ENCODE results near the gene CDKN2B-AS1. TPM values are rescaled to one million over a fixed set of nuclear protein-coding genes. Genes with fewer than 3 reads are reported as not detected.

CDKN2B-AS1 gene
- total RNA-seq, 1 experiment from 2014 or later: not detected

DNA sequence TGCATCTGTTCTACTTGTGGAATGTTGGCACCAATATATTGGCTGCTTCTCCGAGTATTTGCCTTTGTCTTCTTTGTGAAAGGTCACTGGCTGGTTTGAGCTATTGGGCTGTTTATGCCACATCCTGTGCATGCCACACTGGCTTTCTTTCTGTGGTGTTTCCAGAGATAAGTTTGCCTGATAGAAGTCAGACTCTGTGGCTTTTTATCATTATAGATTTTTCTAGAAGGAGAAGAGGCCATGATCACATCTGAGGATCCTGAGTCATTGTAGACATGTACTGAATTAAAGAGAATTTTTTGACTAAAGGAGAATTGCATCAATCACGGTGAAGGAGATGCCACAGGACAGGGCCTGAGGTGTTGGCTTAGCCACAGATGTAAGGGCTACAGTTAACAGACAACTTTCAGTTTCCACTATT is 41.0 kb downstream of the CDKN2B-AS1 start:
- no peak for DNase-seq (ENCODE audit: low read depth)
- in situ Hi-C loops (cut with HindIII; ENCODE audit: low pct_unique_long_range_greater_than_20kb, low sequenced_read_pairs): no loop called here

GRCh38 chr9:22036866-22037626 is 42.5 kb downstream of the CDKN2B-AS1 start:
- DNase-seq (ENCODE audit: low read depth): no peak

GRCh38 chr9:22037954-22038690 is 43.5 kb downstream of the CDKN2B-AS1 start:
- in situ Hi-C loops (cut with HindIII; ENCODE audit: low pct_unique_long_range_greater_than_20kb, low sequenced_read_pairs): no loop called here
- DNase-seq (ENCODE audit: low read depth): no peak

More at GRCh38 chr9:22036866-22037626, 42.5 kb downstream of the CDKN2B-AS1 start:
- in situ Hi-C loops (cut with HindIII; ENCODE audit: low pct_unique_long_range_greater_than_20kb, low sequenced_read_pairs): no loop called here

DNA sequence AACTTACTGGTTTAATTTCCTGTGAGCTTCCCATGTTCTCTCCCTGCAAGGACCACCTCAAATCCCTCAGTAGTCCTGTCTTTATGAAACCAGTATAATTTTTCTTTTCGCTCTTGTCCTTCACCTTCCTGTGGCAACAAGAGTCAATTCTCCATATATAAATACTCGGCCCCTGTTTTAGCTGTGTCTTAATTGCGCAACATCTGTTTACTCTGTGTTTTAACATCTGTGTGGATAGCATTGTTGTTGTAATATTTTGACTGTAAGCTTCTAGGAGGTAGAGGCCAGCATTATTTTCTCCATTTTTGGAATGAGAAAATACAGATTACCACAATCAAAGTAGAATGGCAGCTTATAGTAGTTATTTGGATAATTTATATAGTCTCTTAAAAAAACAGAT is 44.7 kb downstream of the CDKN2B-AS1 start:
- in situ Hi-C loops (cut with HindIII; ENCODE audit: low pct_unique_long_range_greater_than_20kb, low sequenced_read_pairs): no loop called here
- no peak for DNase-seq (ENCODE audit: low read depth)

GRCh38 chr9:22040760-22041159 is 46.2 kb downstream of the CDKN2B-AS1 start:
- DNase-seq (ENCODE audit: low read depth): no peak
- in situ Hi-C loops (cut with HindIII; ENCODE audit: low pct_unique_long_range_greater_than_20kb, low sequenced_read_pairs): no loop called here

DNA sequence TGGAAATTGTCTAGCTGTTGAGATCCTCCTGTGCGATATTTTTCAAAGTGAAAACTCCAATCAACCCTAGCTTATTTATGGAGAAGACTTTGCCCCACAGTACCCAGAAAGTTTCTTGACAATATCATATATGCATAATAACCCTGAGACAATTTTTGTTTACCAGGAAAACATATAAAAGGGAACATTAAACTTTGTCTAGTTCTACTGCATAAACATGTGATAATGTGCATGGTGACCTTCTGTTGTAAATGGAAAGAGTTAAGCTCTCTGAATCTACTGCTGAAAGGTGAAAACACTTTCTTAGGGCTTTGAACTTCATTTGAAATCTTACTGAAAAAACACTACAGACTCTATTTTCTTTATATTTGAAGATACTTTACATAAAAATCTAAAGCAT is 46.8 kb downstream of the CDKN2B-AS1 start:
- in situ Hi-C loops (cut with HindIII; ENCODE audit: low pct_unique_long_range_greater_than_20kb, low sequenced_read_pairs): no loop called here
- no peak for DNase-seq (ENCODE audit: low read depth)

DNA sequence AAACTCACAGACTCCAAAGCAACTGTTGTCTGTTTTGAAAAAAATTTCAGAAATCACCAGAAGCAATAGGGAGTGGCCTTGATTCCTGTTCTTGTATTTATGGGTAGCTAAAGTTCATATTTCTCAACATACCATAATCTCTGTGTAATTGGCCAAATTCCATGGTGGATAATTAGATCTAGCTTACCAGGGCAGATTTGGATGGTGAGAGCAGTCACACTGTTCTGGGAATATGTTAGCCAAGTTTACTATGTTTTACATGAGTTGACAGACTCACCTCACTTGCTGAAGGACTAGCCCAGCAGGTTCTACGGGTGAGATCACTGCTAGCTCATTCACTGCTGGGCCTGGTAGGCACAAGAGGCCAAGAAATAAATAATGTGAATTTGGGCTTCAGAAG is 47.2 kb downstream of the CDKN2B-AS1 start:
- DNase-seq (ENCODE audit: low read depth): no peak
- in situ Hi-C loops (cut with HindIII; ENCODE audit: low pct_unique_long_range_greater_than_20kb, low sequenced_read_pairs): no loop called here

DNA sequence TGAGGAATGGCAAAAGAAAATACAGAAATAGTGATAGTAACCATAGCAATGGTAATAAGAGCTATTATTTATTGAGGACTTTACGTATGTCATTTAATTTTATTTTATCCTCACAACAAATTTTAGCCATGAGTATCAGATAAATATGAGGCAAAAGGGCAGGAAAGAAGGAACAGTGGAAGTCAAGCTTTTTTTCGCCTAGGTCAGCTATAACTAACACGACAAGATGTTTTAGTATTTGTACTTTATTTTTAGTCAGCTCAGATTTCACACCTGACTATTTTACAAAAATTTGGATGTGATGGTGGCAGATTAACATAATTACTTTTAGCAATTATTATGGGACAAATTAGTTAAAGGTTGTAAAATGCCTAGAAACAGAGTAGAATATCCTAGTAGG is 49.3 kb downstream of the CDKN2B-AS1 start:
- in situ Hi-C loops (cut with HindIII; ENCODE audit: low pct_unique_long_range_greater_than_20kb, low sequenced_read_pairs): no loop called here
- DNase-seq (ENCODE audit: low read depth): no peak

- DNase-seq (ENCODE audit: low read depth): no peak
- in situ Hi-C loops (cut with HindIII; ENCODE audit: low pct_unique_long_range_greater_than_20kb, low sequenced_read_pairs): no loop called here
Observed at GRCh38 chr9:22044583-22044982, 50.0 kb downstream of the CDKN2B-AS1 start.

DNA sequence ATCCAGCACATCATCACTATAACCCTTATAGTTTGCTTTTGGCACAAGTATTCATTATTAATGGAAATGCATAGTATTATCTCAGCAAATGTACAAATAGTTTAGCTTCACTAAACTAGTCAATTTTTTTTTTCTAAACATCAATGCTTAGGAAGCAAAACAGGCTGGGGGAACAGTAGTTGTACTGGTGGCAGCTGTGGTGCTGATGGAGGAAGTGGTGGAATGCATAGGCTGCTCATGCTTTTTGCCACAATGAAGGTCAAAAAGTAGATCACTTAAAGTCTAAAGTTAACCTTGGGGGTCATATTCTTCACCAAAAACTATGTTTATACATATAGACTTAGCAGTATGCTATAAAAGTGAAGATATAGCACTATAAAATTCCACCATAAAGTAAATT is 50.8 kb downstream of the CDKN2B-AS1 start:
- no peak for DNase-seq (ENCODE audit: low read depth)
- in situ Hi-C loops (cut with HindIII; ENCODE audit: low pct_unique_long_range_greater_than_20kb, low sequenced_read_pairs): no loop called here

GRCh38 chr9:22046243-22046885 is 51.8 kb downstream of the CDKN2B-AS1 start:
- in situ Hi-C loops (cut with HindIII; ENCODE audit: low pct_unique_long_range_greater_than_20kb, low sequenced_read_pairs): no loop called here

DNA sequence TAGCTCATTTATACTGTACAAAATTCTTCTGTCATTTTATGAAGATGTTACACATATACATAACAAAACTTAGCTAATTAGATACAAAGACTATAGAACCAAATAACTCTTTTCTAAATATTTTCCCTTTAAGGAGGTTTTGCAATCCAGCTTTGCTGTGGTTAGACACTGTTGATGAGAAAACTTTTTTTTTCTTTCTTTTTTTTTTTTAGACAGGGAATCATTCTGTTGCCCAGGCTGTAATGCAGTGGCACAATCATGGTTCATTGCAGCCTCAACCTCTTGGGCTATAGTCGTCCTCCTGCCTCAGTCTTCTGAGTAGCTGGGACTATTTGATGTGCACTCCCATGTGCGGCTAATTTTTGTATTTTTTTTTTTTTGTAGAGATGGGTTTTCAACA is 53.0 kb downstream of the CDKN2B-AS1 start:
- no peak for DNase-seq (ENCODE audit: low read depth)
- in situ Hi-C loops (cut with HindIII; ENCODE audit: low pct_unique_long_range_greater_than_20kb, low sequenced_read_pairs): no loop called here

More at GRCh38 chr9:22046243-22046885, 51.8 kb downstream of the CDKN2B-AS1 start:
- no peak for DNase-seq (ENCODE audit: low read depth)

- in situ Hi-C loops (cut with HindIII; ENCODE audit: low pct_unique_long_range_greater_than_20kb, low sequenced_read_pairs): no loop called here
- no peak for DNase-seq (ENCODE audit: low read depth)
Observed at GRCh38 chr9:22049411-22049810, 54.8 kb downstream of the CDKN2B-AS1 start.

GRCh38 chr9:22050924-22051323 is 56.3 kb downstream of the CDKN2B-AS1 start:
- DNase-seq (ENCODE audit: low read depth): no peak
- in situ Hi-C loops (cut with HindIII; ENCODE audit: low pct_unique_long_range_greater_than_20kb, low sequenced_read_pairs): no loop called here

DNA sequence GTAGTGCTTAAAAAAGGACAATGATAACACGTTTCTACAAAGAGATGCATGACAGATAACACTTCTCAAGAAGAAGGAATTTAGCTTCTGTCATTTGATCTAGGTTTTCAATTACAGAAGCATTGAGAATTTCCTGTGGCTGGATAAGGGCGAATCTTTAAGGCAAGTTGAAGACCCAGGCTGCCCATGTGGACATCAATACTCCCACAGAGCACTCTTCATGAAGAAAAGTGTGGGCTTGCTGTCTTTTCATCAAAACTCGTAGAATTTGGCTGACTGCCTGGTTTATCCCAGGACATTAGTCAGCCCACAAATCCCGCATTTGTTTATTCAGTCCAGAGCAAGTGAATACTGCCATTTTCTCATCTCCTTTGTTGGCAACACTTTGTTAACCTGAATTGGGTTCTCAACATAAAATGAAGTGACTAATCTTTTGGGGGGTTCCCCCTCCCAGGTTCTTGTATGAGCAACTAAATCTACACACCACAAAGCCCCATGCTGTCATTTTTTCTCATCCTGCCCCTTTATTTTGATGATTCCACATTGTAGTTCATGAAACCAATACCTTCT is 57.9 kb downstream of the CDKN2B-AS1 start:
- no peak for DNase-seq (ENCODE audit: low read depth)
- in situ Hi-C loops (cut with HindIII; ENCODE audit: low pct_unique_long_range_greater_than_20kb, low sequenced_read_pairs): no loop called here

DNA sequence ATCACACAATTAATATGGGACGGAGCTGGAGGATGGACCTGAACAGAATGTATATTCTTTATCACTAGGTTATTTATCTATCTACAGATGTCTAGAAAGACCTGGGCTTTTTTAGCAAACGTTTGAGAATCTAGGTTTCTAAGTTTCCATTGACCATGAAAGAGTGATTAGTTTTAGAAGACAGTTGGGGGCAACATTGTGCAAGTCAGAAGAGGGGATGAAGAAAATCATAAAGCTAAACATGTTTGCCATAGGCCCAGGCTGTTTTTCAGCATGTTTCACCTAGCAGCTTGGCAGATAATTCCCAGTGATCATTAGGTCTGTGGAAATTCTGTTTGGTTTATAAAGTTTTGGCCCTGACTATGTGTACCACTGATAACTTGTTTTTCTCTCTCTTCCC is 58.6 kb downstream of the CDKN2B-AS1 start:
- in situ Hi-C loops (cut with HindIII; ENCODE audit: low pct_unique_long_range_greater_than_20kb, low sequenced_read_pairs): no loop called here
- DNase-seq (ENCODE audit: low read depth): no peak

DNA sequence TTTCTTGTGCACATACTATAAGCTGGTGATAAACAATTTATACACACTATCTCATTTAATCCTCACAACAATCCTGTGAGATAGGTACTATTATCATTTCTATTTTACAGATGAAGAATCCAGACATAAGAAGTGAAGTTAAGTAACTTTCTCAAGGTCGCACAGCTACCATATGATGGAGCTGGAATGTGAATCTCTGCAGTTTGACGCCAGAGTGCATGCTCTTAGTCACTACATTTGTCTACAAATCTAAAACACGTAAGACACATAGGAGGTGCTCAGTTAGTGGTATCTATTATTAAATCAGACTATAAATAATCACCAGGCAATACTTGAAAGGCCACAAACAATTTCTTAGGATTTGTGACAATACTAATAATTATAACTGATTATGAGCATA is 59.5 kb downstream of the CDKN2B-AS1 start:
- in situ Hi-C loops (cut with HindIII; ENCODE audit: low pct_unique_long_range_greater_than_20kb, low sequenced_read_pairs): no loop called here
- no peak for DNase-seq (ENCODE audit: low read depth)

GRCh38 chr9:22054529-22054928 is 59.9 kb downstream of the CDKN2B-AS1 start:
- in situ Hi-C loops (cut with HindIII; ENCODE audit: low pct_unique_long_range_greater_than_20kb, low sequenced_read_pairs): no loop called here
- no peak for DNase-seq (ENCODE audit: low read depth)

DNA sequence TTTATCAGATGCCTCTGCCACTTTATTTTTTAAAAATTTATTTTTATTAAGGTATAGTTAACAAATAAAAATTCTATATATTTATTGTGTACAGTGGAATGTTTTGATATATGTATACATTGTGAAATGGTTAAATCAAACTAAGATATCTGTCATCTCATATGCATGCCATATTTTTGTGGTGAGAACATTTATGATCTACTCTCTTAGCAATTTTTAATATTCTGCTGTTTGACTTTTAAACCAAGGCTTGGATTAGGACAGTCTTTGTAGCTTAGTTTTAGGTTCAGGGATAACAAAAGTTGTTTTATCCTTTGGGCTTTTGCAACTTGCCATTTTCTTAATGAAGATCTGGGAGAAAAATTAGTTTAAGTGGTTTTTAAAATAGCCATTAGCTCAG is 60.5 kb downstream of the CDKN2B-AS1 start:
- in situ Hi-C loops (cut with HindIII; ENCODE audit: low pct_unique_long_range_greater_than_20kb, low sequenced_read_pairs): no loop called here
- DNase-seq (ENCODE audit: low read depth): no peak

Measured in Caki2 (cell line).